ENCODE data around the gene CD300A.

CD300A gene

GRCh38 chr17:74442291-74442669 is 24.2 kb upstream of the CD300A start:
- TF ChIP-seq TAF1 (IDR thresholded peaks at IDR 0.05; ENCODE audit: low read depth) (no peak), YY1 (IDR thresholded peaks at IDR 0.05; ENCODE audit: low read depth) (no peak), FOXM1 (IDR thresholded peaks at IDR 0.05; ENCODE audit: borderline replicate concordance, low read depth) (no peak), ZBTB7A (IDR thresholded peaks at IDR 0.05; ENCODE audit: low read depth) (no peak)

GRCh38 chr17:74442670-74443515 is 23.5 kb upstream of the CD300A start:
- TF ChIP-seq MAX (IDR thresholded peaks at IDR 0.05): peak; percentile 18; the same call in 1 of the 2 replicates
- no peak for TF ChIP-seq ZBTB7A (IDR thresholded peaks at IDR 0.05; ENCODE audit: low read depth)
- TF ChIP-seq CEBPB (IDR thresholded peaks at IDR 0.05): no peak
- no peak for TF ChIP-seq FOXM1 (IDR thresholded peaks at IDR 0.05; ENCODE audit: borderline replicate concordance, low read depth)
- TF ChIP-seq TCF12 (IDR thresholded peaks at IDR 0.05; ENCODE audit: low read depth): peak; percentile 7; the same call in 1 of the 2 replicates
- peak; percentile 77 for TF ChIP-seq NFIC (IDR thresholded peaks at IDR 0.05)
- TF ChIP-seq REST (IDR thresholded peaks at IDR 0.05; ENCODE audit: low read depth): no peak
- no peak for TF ChIP-seq USF1 (IDR thresholded peaks at IDR 0.05)

- TF ChIP-seq CREB1 (IDR thresholded peaks at IDR 0.05; ENCODE audit: low read depth): no peak
- TF ChIP-seq FOXM1 (IDR thresholded peaks at IDR 0.05; ENCODE audit: borderline replicate concordance, low read depth): no peak
Observed at GRCh38 chr17:74443516-74444296, 22.7 kb upstream of the CD300A start.

- TF ChIP-seq CEBPB (IDR thresholded peaks at IDR 0.05) (no peak), TAF1 (IDR thresholded peaks at IDR 0.05; ENCODE audit: low read depth) (no peak), EP300 (IDR thresholded peaks at IDR 0.05; ENCODE audit: borderline replicate concordance) (no peak), TEAD4 (IDR thresholded peaks at IDR 0.05) (no peak), MAX (IDR thresholded peaks at IDR 0.05) (no peak), USF1 (IDR thresholded peaks at IDR 0.05) (no peak), YY1 (IDR thresholded peaks at IDR 0.05; ENCODE audit: low read depth) (no peak), FOXM1 (IDR thresholded peaks at IDR 0.05; ENCODE audit: borderline replicate concordance, low read depth) (no peak), ZBTB7A (IDR thresholded peaks at IDR 0.05; ENCODE audit: low read depth) (no peak), REST (IDR thresholded peaks at IDR 0.05; ENCODE audit: low read depth) (no peak), TCF12 (IDR thresholded peaks at IDR 0.05; ENCODE audit: low read depth) (no peak)
Observed at GRCh38 chr17:74444406-74444805, 22.0 kb upstream of the CD300A start.

GRCh38 chr17:74445158-74445557 is 21.3 kb upstream of the CD300A start:
- TF ChIP-seq USF1 (IDR thresholded peaks at IDR 0.05) (no peak), MAX (IDR thresholded peaks at IDR 0.05) (no peak), TAF1 (IDR thresholded peaks at IDR 0.05; ENCODE audit: low read depth) (no peak), CREB1 (IDR thresholded peaks at IDR 0.05; ENCODE audit: low read depth) (no peak), RAD21 (IDR thresholded peaks at IDR 0.05; ENCODE audit: low read depth) (no peak), ZBTB7A (IDR thresholded peaks at IDR 0.05; ENCODE audit: low read depth) (no peak), YY1 (IDR thresholded peaks at IDR 0.05; ENCODE audit: low read depth) (no peak), REST (IDR thresholded peaks at IDR 0.05; ENCODE audit: low read depth) (no peak), FOXM1 (IDR thresholded peaks at IDR 0.05; ENCODE audit: borderline replicate concordance, low read depth) (no peak), TCF12 (IDR thresholded peaks at IDR 0.05; ENCODE audit: low read depth) (no peak), CEBPB (IDR thresholded peaks at IDR 0.05) (no peak), EP300 (IDR thresholded peaks at IDR 0.05; ENCODE audit: borderline replicate concordance) (no peak), TEAD4 (IDR thresholded peaks at IDR 0.05) (no peak), NFIC (IDR thresholded peaks at IDR 0.05) (no peak), EGR1 (IDR thresholded peaks at IDR 0.05) (no peak)
